ENCODE measurements around the gene PA2G4.
A peak's percentile ranks its signal among the peaks of the same experiment; 100 is the strongest.

PA2G4 gene

DNA sequence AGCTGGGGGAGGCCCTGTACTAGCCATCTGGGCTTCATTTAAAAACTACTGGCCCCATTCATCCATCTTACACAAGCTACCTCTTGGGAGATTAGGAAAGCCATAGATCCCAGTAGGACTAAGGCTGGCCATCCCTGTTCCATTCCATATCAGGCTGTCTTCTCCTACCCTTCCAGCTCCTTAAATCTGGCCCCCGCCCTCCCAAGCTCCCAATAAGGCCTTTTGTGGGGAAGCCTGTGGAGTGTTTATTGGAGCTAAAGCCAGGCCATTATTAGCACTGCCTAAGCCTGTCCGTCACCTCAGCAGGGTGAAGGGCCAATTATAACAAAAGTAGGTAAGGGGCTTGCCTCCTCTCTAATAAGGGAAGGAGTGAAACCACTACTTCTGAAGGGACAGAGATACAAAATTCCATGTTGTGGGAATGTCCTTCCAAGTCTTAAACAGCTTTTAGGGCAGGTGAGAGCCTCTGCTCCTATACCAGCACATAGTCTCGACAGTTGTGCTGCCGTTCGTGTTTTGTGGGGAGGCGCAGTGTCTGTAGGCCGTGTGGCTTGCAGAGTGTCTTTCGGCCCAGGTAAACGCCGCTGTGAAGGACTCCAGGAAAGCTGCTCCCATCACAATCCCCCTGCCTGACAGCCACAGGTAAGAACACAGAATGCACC is 57.5 kb downstream of the PA2G4 start:
- peaks cover 45% of the 10 kb centered on the region for H3K79me2 ChIP-seq (ENCODE audit: control insufficient read depth, low read length)
- H3F3A ChIP-seq (ENCODE audit: control insufficient read depth, insufficient read depth) = peaks cover 36% of the 10 kb centered on the region
- H3K27me3 ChIP-seq (ENCODE audit: control insufficient read depth, low read length) = no peaks in the 10 kb centered on the region
- peaks cover 80% of the 10 kb centered on the region for H3K36me3 ChIP-seq (ENCODE audit: control insufficient read depth, low read length)
- H3K9me2 ChIP-seq (replicated peaks; ENCODE audit: control insufficient read depth, low read length) = no peaks in the 10 kb centered on the region
- peaks cover 32% of the 10 kb centered on the region for H3K4me1 ChIP-seq (ENCODE audit: control insufficient read depth, low read length)
- peaks cover 15% of the 10 kb centered on the region for H4K20me1 ChIP-seq (ENCODE audit: control insufficient read depth, insufficient read depth, low read depth, low read length)
- no peaks in the 10 kb centered on the region for H3K9me3 ChIP-seq (ENCODE audit: control insufficient read depth, insufficient read depth, low read length)
- no peak overlapping the region for H3K27ac ChIP-seq (ENCODE audit: low read depth, low read length)
- TF ChIP-seq, protein P1, sequence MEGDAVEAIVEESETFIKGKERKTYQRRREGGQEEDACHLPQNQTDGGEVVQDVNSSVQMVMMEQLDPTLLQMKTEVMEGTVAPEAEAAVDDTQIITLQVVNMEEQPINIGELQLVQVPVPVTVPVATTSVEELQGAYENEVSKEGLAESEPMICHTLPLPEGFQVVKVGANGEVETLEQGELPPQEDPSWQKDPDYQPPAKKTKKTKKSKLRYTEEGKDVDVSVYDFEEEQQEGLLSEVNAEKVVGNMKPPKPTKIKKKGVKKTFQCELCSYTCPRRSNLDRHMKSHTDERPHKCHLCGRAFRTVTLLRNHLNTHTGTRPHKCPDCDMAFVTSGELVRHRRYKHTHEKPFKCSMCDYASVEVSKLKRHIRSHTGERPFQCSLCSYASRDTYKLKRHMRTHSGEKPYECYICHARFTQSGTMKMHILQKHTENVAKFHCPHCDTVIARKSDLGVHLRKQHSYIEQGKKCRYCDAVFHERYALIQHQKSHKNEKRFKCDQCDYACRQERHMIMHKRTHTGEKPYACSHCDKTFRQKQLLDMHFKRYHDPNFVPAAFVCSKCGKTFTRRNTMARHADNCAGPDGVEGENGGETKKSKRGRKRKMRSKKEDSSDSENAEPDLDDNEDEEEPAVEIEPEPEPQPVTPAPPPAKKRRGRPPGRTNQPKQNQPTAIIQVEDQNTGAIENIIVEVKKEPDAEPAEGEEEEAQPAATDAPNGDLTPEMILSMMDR (IDR thresholded peaks at IDR 0.05; ENCODE audit: low read depth, low read length, poor library complexity, severe bottlenecking) = no peak
- TF ChIP-seq EZH2phosphoT487 (IDR thresholded peaks at IDR 0.05; ENCODE audit: borderline replicate concordance, low read length) = no peak
- H3K4me2 ChIP-seq (ENCODE audit: low read length) = peak overlapping the region; percentile 94
- H3K4me3 ChIP-seq (ENCODE audit: low read length) = no peak overlapping the region

- Histone ChIP-seq H3K4me1 (ENCODE audit: control insufficient read depth, low read length) (peaks cover 25% of the 10 kb centered on the region), H3K36me3 (ENCODE audit: control insufficient read depth, low read length) (peaks cover 85% of the 10 kb centered on the region), H3K27ac (ENCODE audit: low read depth, low read length) (no peak overlapping the region), H3K79me2 (ENCODE audit: control insufficient read depth, low read length) (peaks cover 36% of the 10 kb centered on the region), H3K4me2 (ENCODE audit: low read length) (no peak overlapping the region), H3K27me3 (ENCODE audit: control insufficient read depth, low read length) (no peaks in the 10 kb centered on the region), H3K4me3 (ENCODE audit: low read length) (no peak overlapping the region), H4K20me1 (ENCODE audit: control insufficient read depth, insufficient read depth, low read depth, low read length) (peaks cover 15% of the 10 kb centered on the region), H3K9me2 (replicated peaks; ENCODE audit: control insufficient read depth, low read length) (no peaks in the 10 kb centered on the region), H3F3A (ENCODE audit: control insufficient read depth, insufficient read depth) (peaks cover 36% of the 10 kb centered on the region), H3K9me3 (ENCODE audit: control insufficient read depth, insufficient read depth, low read length) (no peaks in the 10 kb centered on the region)
- TF ChIP-seq, protein P1 (IDR thresholded peaks at IDR 0.05; ENCODE audit: low read depth, low read length, poor library complexity, severe bottlenecking) = no peak
- no peak for TF ChIP-seq EZH2phosphoT487 (IDR thresholded peaks at IDR 0.05; ENCODE audit: borderline replicate concordance, low read length)
Measured at GRCh38 chr12:56162468-56163290, 58.3 kb downstream of the PA2G4 start.
